Neural cell (in vitro differentiated cells): ENCODE results near the gene ITM2C.

ENCODE experiments used
- CTCF ChIP-seq: fragments of 450-650 bp; IDR thresholded peaks from 2 replicates; pipeline ENCODE4 v1.5.1; 2014; ENCODE audit warnings: antibody characterized with exemption, mild to moderate bottlenecking, moderate library complexity; ENCODE audit not compliant: poor library complexity, severe bottlenecking
- EP300 ChIP-seq: fragments of 450-650 bp; conservative IDR thresholded peaks from 2 replicates; pipeline ENCODE4 v1.6.1; 2014; ENCODE audit warnings: antibody characterized with exemption, mild to moderate bottlenecking, moderate library complexity; ENCODE audit not compliant: poor library complexity, severe bottlenecking
- EZH2 ChIP-seq: fragments of 200-600, 300-800 bp; shearing (Covaris generic), sonication (generic); IDR thresholded peaks from 2 replicates; pipeline ENCODE4 v1.6.1; 2014; ENCODE audit warnings: antibody characterized with exemption, low read length, borderline replicate concordance, mild to moderate bottlenecking; ENCODE audit not compliant: insufficient read depth, poor library complexity, severe bottlenecking
- POLR2AphosphoS5 ChIP-seq: IDR thresholded peaks from 2 replicates; pipeline ENCODE4 v1.6.1; 2012
- REST ChIP-seq: IDR thresholded peaks from 2 replicates; pipeline ENCODE4 v1.6.1; 2012; ENCODE audit warnings: borderline replicate concordance

DNA sequence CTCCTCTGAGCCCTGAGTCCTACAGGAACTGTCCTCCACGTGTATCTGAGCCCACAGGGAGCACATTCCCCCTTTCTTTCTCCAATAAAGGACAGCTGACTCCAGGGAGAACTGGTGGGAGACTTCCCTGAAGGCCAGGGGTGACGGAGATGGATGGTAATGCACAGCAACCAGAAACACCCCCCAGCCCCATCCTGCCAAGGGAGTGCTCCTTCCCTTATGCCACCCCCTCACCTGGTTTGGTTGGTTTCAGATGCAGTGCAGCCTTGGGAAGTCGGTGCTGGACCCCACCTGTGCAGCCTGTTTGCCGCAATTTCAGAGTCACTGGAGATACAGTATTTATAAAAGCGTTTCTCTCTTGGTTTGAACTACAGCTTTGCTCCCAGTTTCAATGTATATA lies 36.3 kb downstream of the ITM2C start:
- TF ChIP-seq EZH2 (no peak), CTCF (no peak), REST (no peak), POLR2AphosphoS5 (no peak), EP300 (no peak)
